ENCODE results near the gene SCUBE2.

DNA sequence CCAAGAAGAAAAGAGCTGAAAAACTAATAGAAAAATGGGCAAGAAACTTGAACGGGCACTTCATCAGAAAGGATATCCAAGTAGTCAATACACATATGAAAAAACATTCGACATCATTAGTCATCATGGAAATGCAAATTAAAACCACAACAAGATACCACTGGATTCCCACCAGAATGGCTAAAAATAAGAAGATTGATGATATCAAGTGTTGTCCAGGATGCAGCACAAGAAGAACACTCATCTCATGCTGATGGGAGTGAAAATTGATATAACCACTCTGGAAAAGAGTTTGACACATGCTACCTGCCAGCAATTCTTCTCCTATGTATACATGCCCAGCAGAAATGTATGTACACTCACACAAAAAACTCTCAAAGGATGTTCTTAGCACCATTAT lies 26.9 kb upstream of the SCUBE2 start:
- TF ChIP-seq POLR2A (IDR thresholded peaks at IDR 0.05; ENCODE audit: low read depth, low read length) = no peak
- TF ChIP-seq, protein P1, sequence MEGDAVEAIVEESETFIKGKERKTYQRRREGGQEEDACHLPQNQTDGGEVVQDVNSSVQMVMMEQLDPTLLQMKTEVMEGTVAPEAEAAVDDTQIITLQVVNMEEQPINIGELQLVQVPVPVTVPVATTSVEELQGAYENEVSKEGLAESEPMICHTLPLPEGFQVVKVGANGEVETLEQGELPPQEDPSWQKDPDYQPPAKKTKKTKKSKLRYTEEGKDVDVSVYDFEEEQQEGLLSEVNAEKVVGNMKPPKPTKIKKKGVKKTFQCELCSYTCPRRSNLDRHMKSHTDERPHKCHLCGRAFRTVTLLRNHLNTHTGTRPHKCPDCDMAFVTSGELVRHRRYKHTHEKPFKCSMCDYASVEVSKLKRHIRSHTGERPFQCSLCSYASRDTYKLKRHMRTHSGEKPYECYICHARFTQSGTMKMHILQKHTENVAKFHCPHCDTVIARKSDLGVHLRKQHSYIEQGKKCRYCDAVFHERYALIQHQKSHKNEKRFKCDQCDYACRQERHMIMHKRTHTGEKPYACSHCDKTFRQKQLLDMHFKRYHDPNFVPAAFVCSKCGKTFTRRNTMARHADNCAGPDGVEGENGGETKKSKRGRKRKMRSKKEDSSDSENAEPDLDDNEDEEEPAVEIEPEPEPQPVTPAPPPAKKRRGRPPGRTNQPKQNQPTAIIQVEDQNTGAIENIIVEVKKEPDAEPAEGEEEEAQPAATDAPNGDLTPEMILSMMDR (IDR thresholded peaks at IDR 0.05; ENCODE audit: extremely low read depth in 1 of 2, insufficient read depth in 1 of 2, low read depth in 1 of 2, low read length in 2 of 2) = no peak
- no peak for TF ChIP-seq POLR2AphosphoS5 (IDR thresholded peaks at IDR 0.05; ENCODE audit: insufficient read depth, low read depth, low read length)
- TF ChIP-seq EZH2 (IDR thresholded peaks at IDR 0.05; ENCODE audit: borderline replicate concordance, low read depth, low read length, severe bottlenecking) = no peak
- no peak for TF ChIP-seq MYC (IDR thresholded peaks at IDR 0.05; ENCODE audit: low read depth, low read length)
